ENCODE results near the gene SWT1.

- TF ChIP-seq POLR2AphosphoS5 (IDR thresholded peaks at IDR 0.05) (no peak), POLR2A (IDR thresholded peaks at IDR 0.05) (no peak)
Observed at GRCh38 chr1:185132534-185132933, 24.4 kb upstream of the SWT1 start.
